ENCODE data around the gene SULT1A2. TPM values are rescaled to one million over a fixed set of nuclear protein-coding genes. Genes with fewer than 3 reads are reported as not detected.

The SULT1A2 gene
- total and polyA plus RNA-seq, 2 of the 8 experiments (the other 6 are each of a cell fraction or from before 2014, with no cell fraction given): 0.29 to 0.35 TPM

DNA sequence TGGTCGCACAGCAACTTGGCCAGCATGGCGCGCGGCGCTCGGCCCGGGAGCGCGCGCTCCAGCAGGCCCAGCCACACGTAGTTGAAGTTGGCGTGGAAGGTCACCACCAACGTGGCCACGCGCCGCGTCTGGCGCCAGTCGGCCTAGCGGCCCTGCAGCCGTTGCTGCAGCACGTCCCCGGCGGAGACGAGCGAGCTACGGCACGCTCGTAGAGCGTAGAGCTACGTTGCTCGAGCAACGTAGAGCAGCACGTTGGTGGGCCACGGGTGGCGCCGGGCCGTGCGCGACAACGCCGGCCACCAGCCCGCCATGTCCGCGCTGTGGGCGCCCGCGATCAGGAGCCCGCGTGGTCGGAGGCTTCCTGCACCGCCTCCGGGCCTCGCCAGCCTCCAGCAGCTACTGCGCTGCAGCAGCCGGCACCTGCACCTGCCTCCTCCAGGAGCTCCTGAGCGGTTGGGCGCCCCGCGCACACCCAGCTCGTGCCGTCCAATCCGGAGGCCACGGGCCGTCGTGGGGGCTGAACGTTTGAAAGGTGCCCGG, 26.4 kb upstream of the SULT1A2 start:
- H2BK5ac ChIP-seq (ENCODE audit: low read depth, low read length): no peak overlapping the region
- no peak overlapping the region for H3K18ac ChIP-seq (ENCODE audit: extremely low read depth, low read length)
- no peak overlapping the region for H3K27ac ChIP-seq (ENCODE audit: low read depth, low read length)
- H2BK15ac ChIP-seq (ENCODE audit: low read length): no peak overlapping the region
- H3K4me1 ChIP-seq (replicated peaks in 1 of 4; ENCODE audit: control insufficient read depth in 3 of 4, insufficient read depth in 4 of 4, low read length in 3 of 4): peaks cover 0 to 5% (median under 1%) of the 10 kb centered on the region in 4 experiments; a peak in 3 of 7 replicates
- 0 out of 2 replicates have a peak overlapping the region, but pooled peaks have one; percentile 48 for H2BK20ac ChIP-seq (ENCODE audit: low read length)
- no peak overlapping the region for H3K14ac ChIP-seq (ENCODE audit: insufficient read length)
- no peak overlapping the region for H3K4me2 ChIP-seq (ENCODE audit: insufficient read depth in 1 of 2, low read depth in 2 of 2, low read length in 2 of 2)
- peak overlapping the region; percentile 85; the same call in 1 of the 2 replicates for H2AFZ ChIP-seq (ENCODE audit: low read length)
- no peaks in the 10 kb centered on the region for H3K79me2 ChIP-seq (ENCODE audit: control insufficient read depth in 1 of 2, insufficient read depth in 2 of 2, low read length in 2 of 2)
- no peak overlapping the region for H3K4ac ChIP-seq (replicated peaks; ENCODE audit: insufficient read length, low read depth, low read length)
- H3K4me3 ChIP-seq (ENCODE audit: extremely low read depth in 1 of 4, insufficient read depth in 2 of 4, low read depth in 3 of 4, low read length in 4 of 4): no peak overlapping the region
- H4K8ac ChIP-seq (ENCODE audit: extremely low read depth, insufficient read depth, low read length): no peak overlapping the region
- H4K91ac ChIP-seq (replicated peaks; ENCODE audit: insufficient read length, low read length): no peak overlapping the region
- H3K79me1 ChIP-seq (ENCODE audit: low read depth, low read length): no peaks in the 10 kb centered on the region
- DNase-seq (ENCODE audit: low read depth in 1 of 2, low spot score in 2 of 2) (no peak), FAIRE-seq (no peak)
- no peaks in the 10 kb centered on the region for H3K23me2 ChIP-seq (ENCODE audit: low read depth, low read length)
- H3K9me3 ChIP-seq (ENCODE audit: insufficient read depth in 2 of 2, low read depth in 1 of 2, low read length in 1 of 2): no peaks in the 10 kb centered on the region
- H3K36me3 ChIP-seq (ENCODE audit: control insufficient read depth in 2 of 4, insufficient read depth in 4 of 4, low read length in 3 of 4): no peaks in the 10 kb centered on the region
- H3K23ac ChIP-seq (ENCODE audit: insufficient read length): no peak overlapping the region
- H4K5ac ChIP-seq (ENCODE audit: insufficient read length, low read depth, low read length): no peak overlapping the region
- H4K20me1 ChIP-seq (replicated peaks in 1 of 2; ENCODE audit: control insufficient read depth in 1 of 2, insufficient read depth in 2 of 2, low read length in 2 of 2): no peaks in the 10 kb centered on the region
- ChIA-PET POLR2A (ENCODE audit: partially characterized antibody) (interaction anchor here (1.2 kb wide), 1 partner anchor 14 kb away, joined by 3 read pairs; the partner anchor contains the start of gene SULT1A1), CTCF (ENCODE audit: partially characterized antibody) (no interaction called here)
- no peak overlapping the region for H2AK5ac ChIP-seq (ENCODE audit: low read depth, low read length)
- H3K27me3 ChIP-seq (replicated peaks in 1 of 4; ENCODE audit: control insufficient read depth in 3 of 4, extremely low read depth in 1 of 4, insufficient read depth in 3 of 4, low read length in 3 of 4): no peaks in the 10 kb centered on the region
- 97% methylated on average over 54 of the region's 68 CpGs; no CpG with 5 or more reads in 1 of the 2 experiments for WGBS, 2 experiments (ENCODE audit: extremely low coverage in 1 of 2, insufficient coverage in 1 of 2, insufficient read length in 1 of 2, insufficient replicate concordance in 2 of 2, low coverage in 1 of 2, low lambda C conversion rate in 2 of 2, missing lambda C conversion rate in 1 of 2)
- no peak overlapping the region for H3K9ac ChIP-seq (replicated peaks in 1 of 4; ENCODE audit: extremely low read depth in 1 of 4, low read depth in 3 of 4, low read length in 3 of 4)
- no peak overlapping the region; the same call in 1 of the 2 replicates for H2BK12ac ChIP-seq (ENCODE audit: low read depth, low read length)
- H3K56ac ChIP-seq (replicated peaks; ENCODE audit: insufficient read length, low read depth, low read length): no peak overlapping the region
- no peak overlapping the region for H2BK120ac ChIP-seq (replicated peaks; ENCODE audit: low read depth, low read length)
- no peak for TF ChIP-seq EGR1 (IDR thresholded peaks at IDR 0.05; ENCODE audit: borderline replicate concordance, low read depth, low read length)
- no peak for TF ChIP-seq MAFK (IDR thresholded peaks at IDR 0.05; ENCODE audit: low read depth, low read length)
- no peak for TF ChIP-seq SUZ12 (IDR thresholded peaks at IDR 0.05; ENCODE audit: low read length)
- TF ChIP-seq JUND (IDR thresholded peaks at IDR 0.05; ENCODE audit: low read length): no peak

All from H1 (cell line).